ENCODE measurements around the gene MLN.

GRCh38 chr6:33755070-33755869 lies 48.5 kb downstream of the MLN start:
- TF ChIP-seq CTCF (IDR thresholded peaks at IDR 0.05) (no peak), POLR2A (IDR thresholded peaks at IDR 0.05) (no peak)

Data from esophagus squamous epithelium (tissue), 4 donors.